Skeletal muscle satellite cell (primary cell): ENCODE results near the gene CCR3.

Experiments
- H3K27me3 ChIP-seq: 2 replicates; pipeline ENCODE4 v1.7.0; 2013; ENCODE audit warnings: low read length; ENCODE audit not compliant: control insufficient read depth, insufficient read depth
- H3K36me3 ChIP-seq: 2 replicates; pipeline ENCODE4 v1.7.0; 2013; ENCODE audit warnings: mild to moderate bottlenecking, control low read depth, low read length; ENCODE audit not compliant: insufficient read depth
- H3K4me1 ChIP-seq: 2 replicates; pipeline ENCODE4 v1.7.0; 2013; ENCODE audit warnings: low read length; ENCODE audit not compliant: control insufficient read depth, insufficient read depth
- H3K4me2 ChIP-seq: 2 replicates; pipeline ENCODE4 v1.7.0; 2013; ENCODE audit warnings: mild to moderate bottlenecking, low read length
- H3K4me3 ChIP-seq: 2 replicates; pipeline ENCODE4 v1.7.0; 2013; ENCODE audit warnings: low read length
- H3K9ac ChIP-seq: 2 replicates; pipeline ENCODE4 v1.7.0; 2013; ENCODE audit warnings: mild to moderate bottlenecking, low read depth, low read length, moderate library complexity
- H3K9me3 ChIP-seq: replicated peaks from 2 replicates; pipeline ENCODE4 v1.7.0; 2013; ENCODE audit warnings: mild to moderate bottlenecking, control low read depth, low read length

The CCR3 gene

GRCh38 chr3:46303240-46303639, 61.0 kb downstream of the CCR3 start:
- H3K36me3 ChIP-seq: no peaks in the 10 kb centered on the region
- peaks cover 26% of the 10 kb centered on the region for H3K27me3 ChIP-seq
- H3K9me3 ChIP-seq: no peaks in the 10 kb centered on the region
- H3K4me1 ChIP-seq: no peaks in the 10 kb centered on the region
- H3K4me2 ChIP-seq: no peak overlapping the region
- H3K4me3 ChIP-seq: no peak overlapping the region
- no peak overlapping the region for H3K9ac ChIP-seq

GRCh38 chr3:46304739-46305138, 62.5 kb downstream of the CCR3 start:
- Histone ChIP-seq H3K4me1 (no peaks in the 10 kb centered on the region), H3K4me3 (no peak overlapping the region), H3K9me3 (no peaks in the 10 kb centered on the region), H3K36me3 (no peaks in the 10 kb centered on the region), H3K9ac (no peak overlapping the region), H3K27me3 (peaks cover 36% of the 10 kb centered on the region), H3K4me2 (no peak overlapping the region)

GRCh38 chr3:46312991-46313390, 70.7 kb downstream of the CCR3 start:
- Histone ChIP-seq H3K4me1 (no peaks in the 10 kb centered on the region), H3K4me2 (no peak overlapping the region), H3K36me3 (no peaks in the 10 kb centered on the region), H3K4me3 (no peak overlapping the region), H3K9me3 (no peaks in the 10 kb centered on the region), H3K9ac (no peak overlapping the region), H3K27me3 (peaks cover 44% of the 10 kb centered on the region)

- peaks cover 33% of the 10 kb centered on the region for H3K27me3 ChIP-seq
- no peaks in the 10 kb centered on the region for H3K4me1 ChIP-seq
- no peak overlapping the region for H3K4me2 ChIP-seq
- H3K9ac ChIP-seq: no peak overlapping the region
- H3K4me3 ChIP-seq: no peak overlapping the region
- H3K36me3 ChIP-seq: no peaks in the 10 kb centered on the region
- no peaks in the 10 kb centered on the region for H3K9me3 ChIP-seq
Observed at GRCh38 chr3:46314517-46314916, 72.3 kb downstream of the CCR3 start.

GRCh38 chr3:46316206-46316605, 73.9 kb downstream of the CCR3 start:
- no peak overlapping the region for H3K9ac ChIP-seq
- no peak overlapping the region for H3K4me2 ChIP-seq
- H3K36me3 ChIP-seq: no peaks in the 10 kb centered on the region
- no peak overlapping the region for H3K4me3 ChIP-seq
- peaks cover 28% of the 10 kb centered on the region for H3K27me3 ChIP-seq
- no peaks in the 10 kb centered on the region for H3K4me1 ChIP-seq
- no peaks in the 10 kb centered on the region for H3K9me3 ChIP-seq
